NT2/D1 (cell line): ENCODE results near the gene GKN2.

Experiments used
- SUZ12 ChIP-seq: IDR thresholded peaks from 2 replicates; pipeline ENCODE4 v1.6.1; 2011; ENCODE audit not compliant: insufficient read length, insufficient read depth; ENCODE audit errors: extremely low read depth
- YY1 ChIP-seq: IDR thresholded peaks from 2 replicates; pipeline ENCODE4 v1.6.1; 2011; ENCODE audit not compliant: insufficient read length, insufficient read depth
- ZNF274 ChIP-seq: IDR thresholded peaks from 2 replicates; pipeline ENCODE4 v1.6.1; 2011; ENCODE audit warnings: mild to moderate bottlenecking, low read depth, low read length

- no peak for TF ChIP-seq YY1
- no peak for TF ChIP-seq ZNF274
- no peak for TF ChIP-seq SUZ12
Measured at GRCh38 chr2:68952887-68953521, at the start of gene GKN2.
